A549 (cell line): ENCODE measurements around the gene PMPCA.

ENCODE experiments used
- BHLHE40 ChIP-seq: IDR thresholded peaks from 2 replicates; pipeline ENCODE4 v1.6.1; 2012; ENCODE audit warnings: low read depth, low read length, inconsistent platforms
- CHD2 ChIP-seq: fragments of 150-350 bp; IDR thresholded peaks from 2 replicates; pipeline ENCODE4 v1.6.1; 2014; ENCODE audit warnings: low read length; ENCODE audit not compliant: partially characterized antibody
- EP300 ChIP-seq, 2 experiments: fragments of >200 bp; sonication (Bioruptor Twin); formaldehyde crosslinking; IDR thresholded peaks; 2 replicates in 1 of 2; 3 replicates in 1 of 2; pipeline ENCODE4 v1.6.1; 2016 to 2017
- ESRRA ChIP-seq: fragments of 150-350 bp; IDR thresholded peaks from 2 replicates; pipeline ENCODE4 v1.6.1; 2014; ENCODE audit warnings: mild to moderate bottlenecking, low read length, borderline replicate concordance
- JUN ChIP-seq, 2 experiments: fragments of >200 bp; sonication (Bioruptor Twin); formaldehyde crosslinking; IDR thresholded peaks; 2 replicates in 1 of 2; 3 replicates in 1 of 2; pipeline ENCODE4 v1.6.1; 2016 to 2017
- POLR2A ChIP-seq: IDR thresholded peaks from 2 replicates; pipeline ENCODE4 v1.6.1; 2012; ENCODE audit warnings: mild to moderate bottlenecking, low read length
- RFX5 ChIP-seq: fragments of 450-650 bp; IDR thresholded peaks from 2 replicates; pipeline ENCODE4 v1.7.1; 2014; ENCODE audit warnings: antibody characterized with exemption, mild to moderate bottlenecking, moderate library complexity
- TFCP2L1 ChIP-seq: fragments of 250-450 bp; sonication (Bioruptor Pico); IDR thresholded peaks from 2 replicates; pipeline ENCODE4 v1.5.0; 2021; ENCODE audit warnings: mild to moderate bottlenecking
- TF ChIP-seq, protein P1 (sequence below): fragments of >200 bp; sonication (Bioruptor Twin); formaldehyde crosslinking; IDR thresholded peaks from 3 replicates; pipeline ENCODE4 v1.5.1; 2016
- TF ChIP-seq, protein P2 (sequence below): IDR thresholded peaks from 2 replicates; pipeline ENCODE4 v1.6.1; 2012

DNA sequence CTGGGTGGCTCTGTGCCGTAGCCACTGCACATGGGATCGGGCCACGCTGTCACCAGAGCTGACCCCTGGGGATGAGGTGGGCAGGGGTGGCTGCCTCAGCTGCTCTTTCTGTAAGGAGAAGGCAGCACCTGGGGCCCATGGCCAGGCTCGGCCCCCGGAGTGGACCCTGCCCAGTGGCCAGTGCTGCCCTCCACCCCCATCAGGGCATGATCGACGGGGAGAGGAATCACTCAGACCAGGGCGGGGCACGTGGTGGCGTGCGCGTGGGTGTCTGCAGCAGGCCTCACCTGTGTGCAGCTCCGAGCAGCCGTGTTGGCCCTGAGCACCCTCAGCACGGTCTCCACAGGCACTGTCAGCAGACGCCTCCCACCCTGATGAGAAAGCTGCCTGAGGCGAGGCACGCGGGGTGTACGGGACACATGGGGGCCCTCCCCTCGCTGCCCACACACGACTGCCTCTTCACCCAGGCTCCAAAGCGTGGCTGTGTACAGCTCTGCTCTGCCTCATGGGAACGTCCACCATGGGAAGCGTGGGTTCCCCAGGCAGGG is 28.4 kb upstream of the PMPCA start:
- TF ChIP-seq, protein P1, sequence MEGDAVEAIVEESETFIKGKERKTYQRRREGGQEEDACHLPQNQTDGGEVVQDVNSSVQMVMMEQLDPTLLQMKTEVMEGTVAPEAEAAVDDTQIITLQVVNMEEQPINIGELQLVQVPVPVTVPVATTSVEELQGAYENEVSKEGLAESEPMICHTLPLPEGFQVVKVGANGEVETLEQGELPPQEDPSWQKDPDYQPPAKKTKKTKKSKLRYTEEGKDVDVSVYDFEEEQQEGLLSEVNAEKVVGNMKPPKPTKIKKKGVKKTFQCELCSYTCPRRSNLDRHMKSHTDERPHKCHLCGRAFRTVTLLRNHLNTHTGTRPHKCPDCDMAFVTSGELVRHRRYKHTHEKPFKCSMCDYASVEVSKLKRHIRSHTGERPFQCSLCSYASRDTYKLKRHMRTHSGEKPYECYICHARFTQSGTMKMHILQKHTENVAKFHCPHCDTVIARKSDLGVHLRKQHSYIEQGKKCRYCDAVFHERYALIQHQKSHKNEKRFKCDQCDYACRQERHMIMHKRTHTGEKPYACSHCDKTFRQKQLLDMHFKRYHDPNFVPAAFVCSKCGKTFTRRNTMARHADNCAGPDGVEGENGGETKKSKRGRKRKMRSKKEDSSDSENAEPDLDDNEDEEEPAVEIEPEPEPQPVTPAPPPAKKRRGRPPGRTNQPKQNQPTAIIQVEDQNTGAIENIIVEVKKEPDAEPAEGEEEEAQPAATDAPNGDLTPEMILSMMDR, result no peak
- TF ChIP-seq CHD2 (no peak), ESRRA (no peak), POLR2A (no peak), RFX5 (no peak), JUN (IDR thresholded peaks at IDR 0.05) (no peak), TFCP2L1 (CRISPR knock-in tag) (no peak), BHLHE40 (no peak), EP300 (IDR thresholded peaks at IDR 0.05) (no peak)
- TF ChIP-seq, protein P2, sequence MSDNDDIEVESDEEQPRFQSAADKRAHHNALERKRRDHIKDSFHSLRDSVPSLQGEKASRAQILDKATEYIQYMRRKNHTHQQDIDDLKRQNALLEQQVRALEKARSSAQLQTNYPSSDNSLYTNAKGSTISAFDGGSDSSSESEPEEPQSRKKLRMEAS, result no peak
